B cell (primary cell): ENCODE measurements around the gene DGKE. TPM values are rescaled to one million over a fixed set of nuclear protein-coding genes. Genes with fewer than 3 reads are reported as not detected.

Source experiments
- ATAC-seq: fragments of 200-7000 bp; cut with Tn5 transposase; one replicate; pipeline ENCODE4 v1.10.0; 2021; ENCODE audit warnings: low read depth, mild to moderate bottlenecking, moderate number of reproducible peaks, moderate library complexity
- CTCF ChIA-PET: fragments of 350-600 bp; sonication (Branson Sonifier 250); formaldehyde crosslinking; loops from one replicate; lab custom pipeline; 2021; ENCODE audit warnings: antibody characterized with exemption, inconsistent platforms; lab: Charles Lee
- POLR2A ChIA-PET: fragments of 350-600 bp; sonication (Branson Sonifier 250); formaldehyde crosslinking; loops from one replicate; lab custom pipeline; 2021; ENCODE audit warnings: antibody characterized with exemption; lab: Charles Lee
- DNase-seq: peaks from one replicate; pipeline ENCODE4 v3.0.0; 2013
- H2AFZ ChIP-seq: 2 replicates; pipeline ENCODE4 v1.6.1; 2012; ENCODE audit warnings: mild to moderate bottlenecking, low read depth, low read length; ENCODE audit not compliant: insufficient read depth, poor library complexity, severe bottlenecking
- H3K27ac ChIP-seq, 2 donors: 1 replicate in 1 of 2; 2 replicates in 1 of 2; pipeline ENCODE4 v1.5.1; 2012 to 2013; ENCODE audit warnings: low read length in 2 of 2, mild to moderate bottlenecking in 2 of 2, moderate library complexity in 1 of 2
- H3K27me3 ChIP-seq, 4 experiments: fragments of 200-600 bp in 1 of 4; sonication (generic) in 1 of 4; replicated peaks in 1 of 4; 1 replicate in 2 of 4; 2 replicates in 2 of 4; pipeline versions ENCODE4 v1.6.1 to v1.7.0; 2013 to 2016; ENCODE audit warnings: low read length in 3 of 4, mild to moderate bottlenecking in 2 of 4, mixed read lengths in 1 of 4, moderate library complexity in 1 of 4; ENCODE audit not compliant: insufficient read depth in 4 of 4, control insufficient read depth in 3 of 4; ENCODE audit errors: control extremely low read depth in 1 of 4
- H3K36me3 ChIP-seq, 2 experiments: replicated peaks in 1 of 2; 1 replicate in 1 of 2; 2 replicates in 1 of 2; pipeline versions ENCODE4 v1.6.1 to v1.7.1; 2013; ENCODE audit warnings: low read length in 1 of 2; ENCODE audit not compliant: insufficient read depth in 2 of 2, control insufficient read depth in 1 of 2; ENCODE audit errors: control extremely low read depth in 1 of 2, extremely low read depth in 1 of 2
- H3K4me1 ChIP-seq, 2 donors: fragments of 200-600 bp in 1 of 2; sonication (generic) in 1 of 2; 1 replicate in 1 of 2; 2 replicates in 1 of 2; pipeline versions ENCODE4 v1.5.1 to v1.6.1; 2013 to 2017; ENCODE audit warnings: low read length in 2 of 2; ENCODE audit not compliant: control insufficient read depth in 2 of 2, insufficient read depth in 2 of 2
- H3K4me2 ChIP-seq: replicated peaks from 2 replicates; pipeline ENCODE3; 2012; ENCODE audit warnings: mild to moderate bottlenecking, low read depth, low read length; ENCODE audit not compliant: poor library complexity, severe bottlenecking
- H3K4me3 ChIP-seq, 5 experiments: fragments of 200-600 bp in 1 of 5; sonication (generic) in 1 of 5; 1 replicate in 3 of 5; 2 replicates in 2 of 5; pipeline versions ENCODE4 v1.5.1 to v1.7.0; 2011 to 2016; ENCODE audit warnings: low read length in 4 of 5, mild to moderate bottlenecking in 4 of 5, low read depth in 2 of 5, control low read depth in 1 of 5, moderate library complexity in 1 of 5; ENCODE audit not compliant: insufficient read depth in 1 of 5; ENCODE audit errors: control extremely low read depth in 1 of 5, extremely low read depth in 1 of 5
- H3K79me2 ChIP-seq: fragments of 200-600 bp; sonication (generic); one replicate; pipeline ENCODE4 v1.6.0; 2016; ENCODE audit warnings: low read length; ENCODE audit not compliant: control insufficient read depth, insufficient read depth
- H3K9ac ChIP-seq: fragments of 200-600 bp; sonication (generic); 2 replicates; pipeline ENCODE4 v1.6.1; 2017; ENCODE audit warnings: mild to moderate bottlenecking, low read length, moderate library complexity
- H3K9me3 ChIP-seq, 3 donors: one replicate each; pipeline versions ENCODE4 v1.6.1 to v1.7.1; 2013; ENCODE audit warnings: low read length in 2 of 3; ENCODE audit not compliant: control insufficient read depth in 2 of 3, insufficient read depth in 1 of 3; ENCODE audit errors: control extremely low read depth in 1 of 3
- H4K20me1 ChIP-seq: 2 replicates; pipeline ENCODE4 v1.6.0; 2012; ENCODE audit warnings: mild to moderate bottlenecking, low read length; ENCODE audit not compliant: insufficient read depth, control insufficient read depth, poor library complexity, severe bottlenecking
- H3K27ac Mint-ChIP-seq: one replicate; pipeline ENCODE4 v1.8.0; 2021; ENCODE audit warnings: mixed read lengths
- H3K27me3 Mint-ChIP-seq: one replicate; pipeline ENCODE4 v1.8.0; 2021; ENCODE audit warnings: mixed read lengths
- H3K4me1 Mint-ChIP-seq: one replicate; pipeline ENCODE4 v1.8.0; 2021; ENCODE audit warnings: mixed read lengths
- H3K4me3 Mint-ChIP-seq: one replicate; pipeline ENCODE4 v1.8.0; 2021; ENCODE audit warnings: mixed read lengths
- H3K9me3 Mint-ChIP-seq: one replicate; pipeline ENCODE4 v1.8.0; 2022; ENCODE audit warnings: mixed read lengths; ENCODE audit not compliant: insufficient read depth
- EZH2 ChIP-seq: IDR thresholded peaks from 2 replicates; pipeline ENCODE4 v1.6.1; 2012; ENCODE audit warnings: borderline replicate concordance, low read depth, mild to moderate bottlenecking, moderate library complexity, low read length; ENCODE audit not compliant: insufficient read depth, poor library complexity, severe bottlenecking
- WGBS: methylation state at CpG from one replicate; pipeline ENCODE4 v1.1.5; 2013; ENCODE audit warnings: missing lambda C conversion rate; ENCODE audit not compliant: insufficient coverage; 5-methylcytosine and 5-hydroxymethylcytosine counted together
- intact Hi-C: fragments of 100-400 bp; cut with micrococcal nuclease; formaldehyde crosslinking; loops from one replicate; pipeline ENCODE4 v1.10.0; 2022
- polyA plus RNA-seq: library from polyadenylated mRNA; depleted of rRNA; stranded (reverse); fragments of >200 nt; gene quantifications from 2 replicates; pipeline ENCODE4 v1.2.3, GENCODE V29; 2012
- total RNA-seq, 2 donors: library from RNA; stranded (reverse); fragments of 120-200 nt in 1 of 2; gene quantifications; 1 replicate in 1 of 2; 2 replicates in 1 of 2; pipeline versions ENCODE4 v1.2.3 to v1.2.4, GENCODE V29; 2013 to 2022
- TF ChIP-seq, protein P1 (sequence below): fragments of 200-600 bp; IDR thresholded peaks from one replicate; pipeline ENCODE4 v1.8.0; 2022; ENCODE audit warnings: antibody characterized with exemption, mild to moderate bottlenecking

The DGKE gene
- total and polyA plus RNA-seq, 2 donors (not counting 1 experiment from before 2014, with no cell fraction given) = 8.9 to 28.1 TPM

DNA sequence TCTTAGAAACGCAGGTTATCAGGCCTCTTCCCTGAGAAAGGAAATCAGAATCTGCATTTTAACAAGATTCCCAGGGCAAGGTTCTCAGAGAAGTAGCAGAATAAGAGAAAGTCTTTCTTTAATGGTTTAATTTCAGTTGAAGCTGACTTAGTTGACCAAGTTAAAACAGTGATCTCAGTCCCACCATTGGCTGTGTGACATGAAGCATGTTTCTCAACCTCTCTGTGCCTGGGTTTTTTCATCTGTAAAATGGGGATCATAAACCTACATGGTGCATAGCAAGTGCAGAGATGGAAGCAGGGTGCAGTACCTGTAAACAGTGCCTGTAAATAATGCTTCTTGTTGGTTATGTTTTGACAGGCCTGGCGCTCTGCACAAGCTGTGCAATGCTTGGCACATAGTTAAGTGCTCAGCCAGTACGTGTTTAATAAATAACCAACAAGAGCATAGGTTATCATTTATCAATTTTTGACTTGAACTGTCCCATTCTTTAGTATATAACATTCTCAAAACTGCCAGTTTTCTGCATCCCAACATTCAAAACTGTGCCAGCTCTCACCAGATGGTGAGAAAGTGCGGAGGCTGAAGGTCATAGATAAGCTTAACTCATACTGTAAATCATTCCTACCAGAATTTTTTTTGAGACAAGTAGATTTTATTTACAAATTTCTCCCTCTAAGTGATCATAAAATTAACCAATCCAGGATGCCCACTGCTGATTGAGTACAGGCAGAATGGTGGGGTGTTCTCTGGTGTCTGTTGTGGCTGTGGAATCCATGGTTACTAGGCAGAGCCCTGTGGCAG, 7.1 kb upstream of the DGKE start:
- no peak for ATAC-seq
- no peaks in the 10 kb centered on the region for H3K27me3 ChIP-seq
- H3K27ac ChIP-seq = no peak overlapping the region
- ChIA-PET CTCF (no interaction called here), POLR2A (no interaction called here)
- peaks cover 19% of the 10 kb centered on the region for H4K20me1 ChIP-seq
- Mint-ChIP-seq H3K4me3 (no peak overlapping the region), H3K4me1 (peaks cover 15% of the 10 kb centered on the region), H3K9me3 (no peaks in the 10 kb centered on the region), H3K27me3 (no peaks in the 10 kb centered on the region), H3K27ac (no peak overlapping the region)
- peaks cover 0 to 11% of the 10 kb centered on the region in 2 experiments for H3K36me3 ChIP-seq
- intact Hi-C loops = no loop called here
- TF ChIP-seq, protein P1, sequence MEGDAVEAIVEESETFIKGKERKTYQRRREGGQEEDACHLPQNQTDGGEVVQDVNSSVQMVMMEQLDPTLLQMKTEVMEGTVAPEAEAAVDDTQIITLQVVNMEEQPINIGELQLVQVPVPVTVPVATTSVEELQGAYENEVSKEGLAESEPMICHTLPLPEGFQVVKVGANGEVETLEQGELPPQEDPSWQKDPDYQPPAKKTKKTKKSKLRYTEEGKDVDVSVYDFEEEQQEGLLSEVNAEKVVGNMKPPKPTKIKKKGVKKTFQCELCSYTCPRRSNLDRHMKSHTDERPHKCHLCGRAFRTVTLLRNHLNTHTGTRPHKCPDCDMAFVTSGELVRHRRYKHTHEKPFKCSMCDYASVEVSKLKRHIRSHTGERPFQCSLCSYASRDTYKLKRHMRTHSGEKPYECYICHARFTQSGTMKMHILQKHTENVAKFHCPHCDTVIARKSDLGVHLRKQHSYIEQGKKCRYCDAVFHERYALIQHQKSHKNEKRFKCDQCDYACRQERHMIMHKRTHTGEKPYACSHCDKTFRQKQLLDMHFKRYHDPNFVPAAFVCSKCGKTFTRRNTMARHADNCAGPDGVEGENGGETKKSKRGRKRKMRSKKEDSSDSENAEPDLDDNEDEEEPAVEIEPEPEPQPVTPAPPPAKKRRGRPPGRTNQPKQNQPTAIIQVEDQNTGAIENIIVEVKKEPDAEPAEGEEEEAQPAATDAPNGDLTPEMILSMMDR = no peak
- TF ChIP-seq EZH2 = no peak
- 100% methylated on average over 2 of the region's 4 CpGs for WGBS
- no peak overlapping the region for H3K4me2 ChIP-seq
- H3K4me1 ChIP-seq = peaks cover 2 to 3% of the 10 kb centered on the region in 2 donors
- peaks cover 48% of the 10 kb centered on the region for H3K79me2 ChIP-seq
- no peak overlapping the region for H3K4me3 ChIP-seq
- no peak overlapping the region for H3K9ac ChIP-seq
- DNase-seq = no peak
- no peak overlapping the region for H2AFZ ChIP-seq
- no peaks in the 10 kb centered on the region for H3K9me3 ChIP-seq
